GM23248 (cell line): Measurements from ENCODE around the gene ABR. TPM values are rescaled to one million over a fixed set of nuclear protein-coding genes. Genes with fewer than 3 reads are reported as not detected.

Experiments
- DNase-seq: peaks from one replicate; pipeline ENCODE4 v3.0.0-alpha.2; 2015
- H2AFZ ChIP-seq: fragments of 200-600 bp; sonication (generic); 2 replicates; pipeline ENCODE4 v1.6.1; 2016; ENCODE audit warnings: antibody characterized with exemption
- H3F3A ChIP-seq: fragments of 200-600 bp; sonication (generic); 2 replicates; pipeline ENCODE4 v1.6.1; 2016; ENCODE audit warnings: mild to moderate bottlenecking, antibody characterized with exemption, mixed run types; ENCODE audit not compliant: insufficient read depth
- H3K27ac ChIP-seq: fragments of 200-600 bp; sonication (generic); 2 replicates; pipeline ENCODE4 v1.5.1; 2016; ENCODE audit warnings: mild to moderate bottlenecking
- H3K27me3 ChIP-seq: fragments of 200-600 bp; sonication (generic); replicated peaks from 2 replicates; pipeline ENCODE4 v1.6.1; 2016; ENCODE audit warnings: mild to moderate bottlenecking; ENCODE audit not compliant: insufficient read depth
- H3K36me3 ChIP-seq: fragments of 200-600 bp; sonication (generic); 2 replicates; pipeline ENCODE4 v1.6.1; 2016; ENCODE audit warnings: low read depth, mild to moderate bottlenecking
- H3K4me1 ChIP-seq: fragments of 200-600 bp; sonication (generic); 2 replicates; pipeline ENCODE4 v1.6.1; 2016; ENCODE audit warnings: mild to moderate bottlenecking; ENCODE audit not compliant: insufficient read depth
- H3K4me2 ChIP-seq: fragments of 200-600 bp; sonication (generic); one replicate; pipeline ENCODE4 v1.6.1; 2016; ENCODE audit warnings: mild to moderate bottlenecking; ENCODE audit not compliant: unreplicated experiment
- H3K4me3 ChIP-seq: fragments of 200-600 bp; sonication (generic); 2 replicates; pipeline ENCODE4 v1.5.1; 2016; ENCODE audit warnings: mild to moderate bottlenecking
- H3K79me2 ChIP-seq: fragments of 200-600 bp; sonication (generic); 2 replicates; pipeline ENCODE4 v1.6.1; 2016; ENCODE audit warnings: mild to moderate bottlenecking; ENCODE audit not compliant: insufficient read depth
- H3K9ac ChIP-seq: fragments of 200-600 bp; sonication (generic); 2 replicates; pipeline ENCODE4 v1.6.1; 2016; ENCODE audit warnings: mild to moderate bottlenecking
- H3K9me2 ChIP-seq: fragments of 200-600 bp; sonication (generic); 2 replicates; pipeline ENCODE4 v1.6.1; 2016; ENCODE audit warnings: mixed run types, mild to moderate bottlenecking, moderate library complexity; ENCODE audit not compliant: insufficient read depth
- H3K9me3 ChIP-seq: fragments of 200-600 bp; sonication (generic); one replicate; pipeline ENCODE4 v1.6.1; 2017; ENCODE audit warnings: low read depth
- H4K20me1 ChIP-seq: fragments of 200-600 bp; sonication (generic); 2 replicates; pipeline ENCODE4 v1.6.0; 2016; ENCODE audit not compliant: insufficient read depth
- EZH2 ChIP-seq: fragments of 200-600 bp; sonication (generic); IDR thresholded peaks from 2 replicates; pipeline ENCODE4 v1.6.1; 2018; ENCODE audit warnings: antibody characterized with exemption, mild to moderate bottlenecking; ENCODE audit not compliant: insufficient read depth, poor library complexity, severe bottlenecking
- EZH2phosphoT487 ChIP-seq: fragments of 200-600 bp; sonication (generic); IDR thresholded peaks from 2 replicates; pipeline ENCODE4 v1.6.1; 2018; ENCODE audit warnings: antibody characterized with exemption, moderate library complexity, mild to moderate bottlenecking, low read depth; ENCODE audit not compliant: insufficient read depth
- WGBS, 2 experiments: methylation state at CpG; one replicate each; pipeline ENCODE4 v1.1.6; 2015 to 2017; ENCODE audit warnings: low lambda C conversion rate in 2 of 2, low coverage in 1 of 2; ENCODE audit errors: missing lambda C conversion rate in 2 of 2; 5-methylcytosine and 5-hydroxymethylcytosine counted together
- in situ Hi-C: fragments of 300-500 bp; cut with MboI; formaldehyde crosslinking; loops from 2 replicates; pipeline ENCODE4 v1.15.0; 2020
- polyA plus RNA-seq: library from polyadenylated mRNA; unstranded; fragments of >200 nt; fragmentation: Nextera tagmentation; extraction: Ambion mirVana; gene quantifications from 2 replicates; pipeline ENCODE4 v1.2.1, GENCODE V29; 2016
- total RNA-seq: library from RNA; depleted of rRNA; stranded (reverse); fragments of >200 nt; shearing (Covaris generic); gene quantifications from 2 replicates; pipeline ENCODE4 v1.2.3, GENCODE V29; 2014

Gene ABR
- total and polyA plus RNA-seq, 2 experiments from 2014 or later: 24.4 to 38.2 TPM

- H3K9me2 ChIP-seq: no peaks in the 10 kb centered on the region
Observed at GRCh38 chr17:1190751-1191331, 11.1 kb upstream of the ABR start.

DNA sequence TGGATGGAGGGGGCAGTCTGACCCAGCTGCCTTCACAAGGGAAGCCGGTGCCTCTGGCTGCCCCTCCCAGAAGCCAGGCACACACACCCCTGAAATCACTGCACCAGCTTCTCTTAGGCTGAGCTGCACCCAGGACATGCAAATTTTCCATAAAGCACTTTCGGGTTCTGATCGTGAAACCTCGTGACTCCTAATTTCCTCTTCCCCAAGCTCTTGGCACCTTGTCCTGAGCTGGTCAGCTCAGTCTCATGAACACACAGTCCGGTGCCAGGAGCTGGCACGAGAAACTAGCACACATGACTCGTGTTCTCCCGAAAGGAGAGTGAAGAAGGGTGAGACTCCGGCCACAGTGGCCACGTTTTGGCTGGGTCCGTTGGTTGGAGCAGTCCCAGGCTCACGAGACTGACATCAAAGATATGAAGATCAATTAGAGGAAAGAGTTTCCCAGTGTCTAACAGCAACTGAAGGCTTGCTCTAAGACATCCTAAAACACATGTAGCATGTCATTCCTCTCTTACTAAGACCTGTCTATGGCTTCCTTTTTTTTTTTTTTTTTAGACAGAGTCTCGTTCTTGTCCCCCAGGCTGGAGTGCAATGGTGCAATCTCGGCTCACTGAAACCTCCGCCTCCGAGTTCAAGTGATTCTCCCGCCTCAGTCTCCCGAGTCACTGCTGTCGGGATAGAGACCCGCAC, 9.2 kb upstream of the ABR start:
- H3K9me3 ChIP-seq: no peaks in the 10 kb centered on the region
- H3K9ac ChIP-seq: no peak overlapping the region
- H3K36me3 ChIP-seq: no peaks in the 10 kb centered on the region
- TF ChIP-seq EZH2 (no peak), EZH2phosphoT487 (no peak)
- no peaks in the 10 kb centered on the region for H3K79me2 ChIP-seq
- H3F3A ChIP-seq: peaks cover 5% of the 10 kb centered on the region; the same call in 1 of the 2 replicates
- in situ Hi-C loops: no loop called here
- peaks cover 15% of the 10 kb centered on the region for H3K4me1 ChIP-seq
- H3K27me3 ChIP-seq: peaks cover 16% of the 10 kb centered on the region
- DNase-seq: peak; percentile 87
- H4K20me1 ChIP-seq: no peaks in the 10 kb centered on the region
- no peak overlapping the region for H3K27ac ChIP-seq
- H3K4me2 ChIP-seq: peak overlapping the region; percentile 54
- WGBS, 2 experiments: 22 to 23% methylated on average over 20 of the region's 20 CpGs
- H3K4me3 ChIP-seq: 0 out of 2 replicates have a peak overlapping the region, but pooled peaks have one; percentile 2
- H2AFZ ChIP-seq: no peak overlapping the region
- no peaks in the 10 kb centered on the region for H3K9me2 ChIP-seq

More at GRCh38 chr17:1190751-1191331, 11.1 kb upstream of the ABR start:
- peaks cover 16% of the 10 kb centered on the region for H3K27me3 ChIP-seq
- H2AFZ ChIP-seq: no peak overlapping the region
- H3K4me1 ChIP-seq: peaks cover 15% of the 10 kb centered on the region
- no peak overlapping the region for H3K9ac ChIP-seq
- H3K79me2 ChIP-seq: no peaks in the 10 kb centered on the region
- TF ChIP-seq EZH2phosphoT487 (no peak), EZH2 (no peak)
- no peaks in the 10 kb centered on the region for H4K20me1 ChIP-seq
- peaks cover 3% of the 10 kb centered on the region; the same call in 1 of the 2 replicates for H3F3A ChIP-seq
- H3K4me2 ChIP-seq: no peak overlapping the region
- H3K36me3 ChIP-seq: no peaks in the 10 kb centered on the region
- WGBS, 2 experiments: 30% methylated on average over 25 of the region's 25 CpGs
- peak; percentile 84 for DNase-seq
- in situ Hi-C loops: no loop called here
- H3K4me3 ChIP-seq: no peak overlapping the region
- H3K27ac ChIP-seq: no peak overlapping the region
- no peaks in the 10 kb centered on the region for H3K9me3 ChIP-seq

DNA sequence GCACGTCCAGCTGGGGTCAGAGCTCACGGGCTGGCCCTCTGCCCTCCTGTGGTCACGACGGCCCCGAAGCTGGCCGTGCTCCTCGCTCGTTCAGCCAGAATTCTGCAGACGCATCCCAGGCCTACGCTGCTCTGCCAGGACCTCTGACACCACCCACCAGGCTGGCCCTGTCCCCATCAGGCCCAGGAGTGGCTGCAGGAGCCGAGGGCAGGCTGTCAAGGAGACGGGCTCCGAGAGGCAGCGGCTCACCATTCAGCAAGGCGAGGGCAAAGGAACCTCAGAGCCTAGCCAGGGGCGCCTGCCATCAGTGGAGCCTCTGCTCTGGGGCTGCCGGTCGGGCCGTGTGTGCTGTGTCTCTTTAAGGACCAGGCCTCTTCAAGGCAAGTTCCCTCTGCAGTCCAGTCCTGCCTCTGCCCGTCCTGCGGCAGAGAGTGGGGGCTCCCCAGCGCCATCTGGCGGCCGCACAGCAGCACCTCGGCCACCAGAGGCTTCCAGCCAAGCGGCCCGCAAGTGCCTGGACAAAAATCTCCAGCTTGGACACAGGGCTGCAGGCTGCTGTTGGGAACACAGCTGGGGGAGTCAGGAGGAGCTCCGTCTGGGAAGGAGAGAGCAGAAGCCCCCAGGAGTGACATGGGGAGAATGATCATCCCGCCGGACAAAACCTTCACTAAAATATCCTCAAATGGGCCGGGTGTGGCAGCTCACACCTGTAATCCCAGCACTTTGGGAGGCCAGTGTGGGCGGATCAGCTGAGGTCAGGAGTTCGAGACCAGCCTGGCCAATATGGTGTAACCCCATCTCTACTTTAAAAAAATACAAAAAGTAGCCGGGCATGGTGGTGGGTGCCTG, 7.4 kb upstream of the ABR start:
- in situ Hi-C loops: no loop called here

DNA sequence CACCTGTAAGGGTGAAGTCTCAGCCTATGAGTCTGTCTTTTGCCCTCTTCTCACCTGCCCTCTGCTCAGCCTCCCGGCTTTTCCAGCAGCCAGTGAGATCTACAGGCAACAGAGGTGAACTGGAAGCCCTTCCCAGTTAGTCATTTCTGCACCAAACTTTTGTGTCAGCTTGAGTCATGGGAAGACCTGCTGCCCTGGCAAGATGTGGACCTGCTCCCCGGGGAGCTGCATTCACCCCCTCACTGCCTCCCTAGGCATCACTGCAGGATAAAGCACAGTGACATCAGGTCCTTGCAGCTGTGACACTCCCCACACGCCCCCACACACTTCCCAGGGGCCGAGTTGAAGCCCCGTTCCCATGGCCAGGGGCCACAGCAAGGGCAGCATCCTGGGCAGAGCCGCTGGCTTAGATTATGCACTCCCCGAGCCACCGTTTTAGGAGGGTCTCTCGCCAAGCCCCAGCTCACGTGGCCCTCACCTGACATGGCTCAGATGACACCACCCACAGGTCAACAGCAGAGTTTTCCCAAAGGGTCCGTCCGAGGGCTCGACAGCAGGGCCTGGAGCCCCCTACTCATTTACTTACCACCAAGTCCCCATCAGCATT, 6.5 kb upstream of the ABR start:
- Histone ChIP-seq H3K4me2 (peak overlapping the region; percentile 32), H3K9ac (peak overlapping the region; percentile 1; the same call in 1 of the 2 replicates), H3K9me3 (no peaks in the 10 kb centered on the region), H3K9me2 (no peaks in the 10 kb centered on the region), H2AFZ (peak overlapping the region; percentile 77), H3F3A (peaks cover 5% of the 10 kb centered on the region; the same call in 1 of the 2 replicates), H3K4me3 (no peak overlapping the region), H3K4me1 (peaks cover 15% of the 10 kb centered on the region), H3K79me2 (no peaks in the 10 kb centered on the region), H3K36me3 (no peaks in the 10 kb centered on the region), H4K20me1 (no peaks in the 10 kb centered on the region), H3K27me3 (peaks cover 16% of the 10 kb centered on the region), H3K27ac (peak overlapping the region; percentile 36)
- in situ Hi-C loops: no loop called here
- 36 to 43% methylated on average over 13 of the region's 13 CpGs for WGBS, 2 experiments
- peak; percentile 88 for DNase-seq
- TF ChIP-seq EZH2 (no peak), EZH2phosphoT487 (no peak)

More for the DNA sequence above, 7.4 kb upstream of the ABR start:
- Histone ChIP-seq H3K27ac (peak overlapping the region; percentile 36), H3K27me3 (peaks cover 16% of the 10 kb centered on the region), H3F3A (peaks cover 5% of the 10 kb centered on the region; the same call in 1 of the 2 replicates), H3K9ac (peak overlapping the region; percentile 1; the same call in 1 of the 2 replicates), H3K79me2 (no peaks in the 10 kb centered on the region), H3K4me3 (0 out of 2 replicates have a peak overlapping the region, but pooled peaks have one; percentile 35), H3K4me2 (peak overlapping the region; percentile 32), H3K4me1 (peaks cover 15% of the 10 kb centered on the region), H4K20me1 (no peaks in the 10 kb centered on the region), H3K36me3 (no peaks in the 10 kb centered on the region), H2AFZ (peak overlapping the region; percentile 77), H3K9me3 (no peaks in the 10 kb centered on the region), H3K9me2 (no peaks in the 10 kb centered on the region)
- 13% methylated on average over 30 to 34 of the region's 34 CpGs for WGBS, 2 experiments
- peak; percentile 91 for DNase-seq
- no peak for TF ChIP-seq EZH2
- TF ChIP-seq EZH2phosphoT487: no peak
